HepG2 (cell line): ENCODE measurements around the gene KRTAP5-8.

Experiments used
- FOXK1 ChIP-seq: sonication (generic); formaldehyde crosslinking; IDR thresholded peaks from 2 replicates; pipeline ENCODE4 v1.4.0; 2020; ENCODE audit warnings: low read depth, missing genetic modification reagents, borderline replicate concordance
- HCFC1 ChIP-seq: fragments of 150-350 bp; IDR thresholded peaks from 2 replicates; pipeline ENCODE4 v1.6.1; 2014; ENCODE audit warnings: low read depth, low read length
- MTF2 ChIP-seq: sonication (generic); formaldehyde crosslinking; IDR thresholded peaks from 2 replicates; pipeline ENCODE4 v1.5.0; 2020; ENCODE audit warnings: missing genetic modification reagents, borderline replicate concordance
- SMAD1 ChIP-seq: sonication (generic); formaldehyde crosslinking; IDR thresholded peaks from 2 replicates; pipeline ENCODE4 v1.4.0; 2020; ENCODE audit warnings: missing genetic modification reagents, low read depth, mild to moderate bottlenecking, borderline replicate concordance
- SUZ12 ChIP-seq: fragments of 150-350 bp; IDR thresholded peaks from 2 replicates; pipeline ENCODE4 v1.6.1; 2014; ENCODE audit warnings: low read depth, low read length
- TAF1 ChIP-seq: sonication (generic); formaldehyde crosslinking; IDR thresholded peaks from 2 replicates; pipeline ENCODE4 v1.4.0; 2020; ENCODE audit warnings: missing genetic modification reagents
- ZNF788 ChIP-seq: sonication (generic); formaldehyde crosslinking; IDR thresholded peaks from 2 replicates; pipeline ENCODE4 v1.5.0; 2020; ENCODE audit warnings: mild to moderate bottlenecking, missing genetic modification reagents, borderline replicate concordance
- TF ChIP-seq, protein P1 (sequence below): sonication (generic); formaldehyde crosslinking; IDR thresholded peaks from 2 replicates; pipeline ENCODE4 v1.5.0; 2020; ENCODE audit warnings: mild to moderate bottlenecking, missing genetic modification reagents, moderate library complexity
- TF ChIP-seq, protein P2 (sequence below): sonication (generic); formaldehyde crosslinking; IDR thresholded peaks from 2 replicates; pipeline ENCODE4 v1.5.0; 2020; ENCODE audit warnings: missing genetic modification reagents, mild to moderate bottlenecking, borderline replicate concordance

DNA sequence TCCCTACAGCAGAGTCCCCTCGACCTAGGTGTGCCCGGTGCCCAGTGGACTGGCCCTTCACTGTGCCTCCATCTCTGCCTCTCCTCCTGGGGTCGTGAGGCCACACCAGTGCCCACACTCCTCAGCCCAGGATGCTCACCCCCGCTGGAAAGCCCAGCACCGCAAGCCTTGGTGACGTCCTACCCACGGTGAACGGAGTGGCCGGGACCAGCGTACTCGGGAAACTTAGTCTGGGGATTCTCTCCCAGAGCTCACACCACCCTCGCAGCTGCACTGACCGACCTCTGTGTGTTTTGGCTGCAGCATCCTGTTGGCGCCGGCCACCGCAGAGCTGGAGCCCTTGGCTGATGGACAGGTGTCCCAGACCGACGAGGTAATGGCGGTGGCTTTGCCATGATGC is 46.3 kb upstream of the KRTAP5-8 start:
- TF ChIP-seq, protein P1, sequence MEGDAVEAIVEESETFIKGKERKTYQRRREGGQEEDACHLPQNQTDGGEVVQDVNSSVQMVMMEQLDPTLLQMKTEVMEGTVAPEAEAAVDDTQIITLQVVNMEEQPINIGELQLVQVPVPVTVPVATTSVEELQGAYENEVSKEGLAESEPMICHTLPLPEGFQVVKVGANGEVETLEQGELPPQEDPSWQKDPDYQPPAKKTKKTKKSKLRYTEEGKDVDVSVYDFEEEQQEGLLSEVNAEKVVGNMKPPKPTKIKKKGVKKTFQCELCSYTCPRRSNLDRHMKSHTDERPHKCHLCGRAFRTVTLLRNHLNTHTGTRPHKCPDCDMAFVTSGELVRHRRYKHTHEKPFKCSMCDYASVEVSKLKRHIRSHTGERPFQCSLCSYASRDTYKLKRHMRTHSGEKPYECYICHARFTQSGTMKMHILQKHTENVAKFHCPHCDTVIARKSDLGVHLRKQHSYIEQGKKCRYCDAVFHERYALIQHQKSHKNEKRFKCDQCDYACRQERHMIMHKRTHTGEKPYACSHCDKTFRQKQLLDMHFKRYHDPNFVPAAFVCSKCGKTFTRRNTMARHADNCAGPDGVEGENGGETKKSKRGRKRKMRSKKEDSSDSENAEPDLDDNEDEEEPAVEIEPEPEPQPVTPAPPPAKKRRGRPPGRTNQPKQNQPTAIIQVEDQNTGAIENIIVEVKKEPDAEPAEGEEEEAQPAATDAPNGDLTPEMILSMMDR (CRISPR knock-in tag): no peak
- TF ChIP-seq ZNF788 (CRISPR knock-in tag): no peak
- TF ChIP-seq HCFC1: no peak
- no peak for TF ChIP-seq FOXK1
- no peak for TF ChIP-seq SMAD1 (CRISPR knock-in tag)
- no peak for TF ChIP-seq MTF2 (CRISPR knock-in tag)
- TF ChIP-seq, protein P2, sequence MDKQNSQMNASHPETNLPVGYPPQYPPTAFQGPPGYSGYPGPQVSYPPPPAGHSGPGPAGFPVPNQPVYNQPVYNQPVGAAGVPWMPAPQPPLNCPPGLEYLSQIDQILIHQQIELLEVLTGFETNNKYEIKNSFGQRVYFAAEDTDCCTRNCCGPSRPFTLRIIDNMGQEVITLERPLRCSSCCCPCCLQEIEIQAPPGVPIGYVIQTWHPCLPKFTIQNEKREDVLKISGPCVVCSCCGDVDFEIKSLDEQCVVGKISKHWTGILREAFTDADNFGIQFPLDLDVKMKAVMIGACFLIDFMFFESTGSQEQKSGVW (CRISPR knock-in tag): no peak
- TF ChIP-seq SUZ12: no peak
- no peak for TF ChIP-seq TAF1
